ENCODE data around the gene NDUFA13.

NDUFA13 gene

DNA sequence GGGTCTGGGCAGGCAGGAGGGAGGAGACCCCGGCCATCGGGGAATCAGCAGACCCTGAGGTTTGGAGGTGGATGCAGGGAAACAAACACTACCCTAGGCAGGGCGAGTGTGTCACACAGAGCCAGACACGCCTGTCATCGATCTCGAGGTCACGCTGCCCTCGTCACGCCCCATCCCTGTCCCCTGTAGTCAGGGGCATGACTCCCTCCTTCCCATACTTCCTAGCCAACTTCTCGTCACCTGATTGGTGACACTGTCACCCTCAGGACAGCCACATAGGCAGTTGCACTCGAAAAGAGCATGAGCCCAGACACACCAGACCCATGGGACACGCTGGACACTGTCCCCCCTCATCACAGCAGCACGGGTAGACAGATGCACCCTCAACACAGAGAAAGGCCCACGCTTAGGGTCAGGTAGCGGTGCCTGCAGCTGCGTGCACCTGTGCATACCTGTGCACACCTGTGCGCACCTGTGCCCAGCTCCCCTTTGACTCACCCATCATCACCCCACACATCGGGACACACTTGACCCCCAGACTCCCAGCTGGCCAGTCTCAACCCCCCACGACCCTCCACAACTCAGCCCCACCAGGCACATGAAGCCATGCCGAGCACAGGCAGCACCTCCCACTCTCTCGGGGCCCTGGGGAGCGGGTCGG lies 33.9 kb downstream of the NDUFA13 start:
- no peak for DNase-seq

GRCh38 chr19:19550485-19550929 lies 34.5 kb downstream of the NDUFA13 start:
- no peak for DNase-seq

GRCh38 chr19:19550972-19551852 lies 35.2 kb downstream of the NDUFA13 start:
- DNase-seq, result no peak

DNA sequence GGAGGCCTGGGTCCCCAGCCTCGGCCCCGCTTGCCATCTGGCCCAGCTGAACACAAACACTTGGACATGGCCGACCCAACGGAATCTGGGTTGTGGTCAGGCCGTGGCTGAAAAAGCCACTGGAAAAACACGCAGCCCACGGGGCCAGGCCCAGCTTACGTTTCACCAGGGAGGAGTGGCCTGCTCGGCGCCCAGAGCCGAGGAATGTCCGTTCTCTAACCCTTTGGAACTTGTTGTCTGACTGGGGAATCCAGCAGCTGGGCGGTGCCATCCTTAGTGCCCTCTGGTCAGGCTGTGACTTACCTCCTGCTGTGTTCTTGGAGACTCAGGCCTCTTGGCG lies 35.8 kb downstream of the NDUFA13 start:
- DNase-seq, result no peak

- no peak for DNase-seq
Observed at GRCh38 chr19:19552798-19553197, 36.8 kb downstream of the NDUFA13 start.

DNA sequence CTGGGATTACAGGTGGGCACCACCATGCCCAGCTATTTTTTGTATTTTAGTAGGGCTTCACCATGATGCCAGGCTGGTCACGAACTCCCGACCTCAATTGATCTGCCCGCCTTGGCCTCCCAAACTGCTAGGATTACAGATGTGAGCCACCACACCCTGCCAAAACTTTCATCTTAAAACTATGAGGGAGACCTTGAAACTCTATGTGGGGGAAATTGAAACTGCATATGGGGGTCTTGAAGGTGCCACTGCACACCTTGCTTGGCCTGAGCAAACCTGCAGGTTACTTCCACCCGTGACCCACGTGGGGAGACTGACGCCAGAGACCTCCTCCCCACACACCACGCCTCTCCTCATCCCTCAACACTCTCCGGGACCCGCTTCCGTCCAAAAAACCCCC lies 37.6 kb downstream of the NDUFA13 start:
- no peak for DNase-seq

DNA sequence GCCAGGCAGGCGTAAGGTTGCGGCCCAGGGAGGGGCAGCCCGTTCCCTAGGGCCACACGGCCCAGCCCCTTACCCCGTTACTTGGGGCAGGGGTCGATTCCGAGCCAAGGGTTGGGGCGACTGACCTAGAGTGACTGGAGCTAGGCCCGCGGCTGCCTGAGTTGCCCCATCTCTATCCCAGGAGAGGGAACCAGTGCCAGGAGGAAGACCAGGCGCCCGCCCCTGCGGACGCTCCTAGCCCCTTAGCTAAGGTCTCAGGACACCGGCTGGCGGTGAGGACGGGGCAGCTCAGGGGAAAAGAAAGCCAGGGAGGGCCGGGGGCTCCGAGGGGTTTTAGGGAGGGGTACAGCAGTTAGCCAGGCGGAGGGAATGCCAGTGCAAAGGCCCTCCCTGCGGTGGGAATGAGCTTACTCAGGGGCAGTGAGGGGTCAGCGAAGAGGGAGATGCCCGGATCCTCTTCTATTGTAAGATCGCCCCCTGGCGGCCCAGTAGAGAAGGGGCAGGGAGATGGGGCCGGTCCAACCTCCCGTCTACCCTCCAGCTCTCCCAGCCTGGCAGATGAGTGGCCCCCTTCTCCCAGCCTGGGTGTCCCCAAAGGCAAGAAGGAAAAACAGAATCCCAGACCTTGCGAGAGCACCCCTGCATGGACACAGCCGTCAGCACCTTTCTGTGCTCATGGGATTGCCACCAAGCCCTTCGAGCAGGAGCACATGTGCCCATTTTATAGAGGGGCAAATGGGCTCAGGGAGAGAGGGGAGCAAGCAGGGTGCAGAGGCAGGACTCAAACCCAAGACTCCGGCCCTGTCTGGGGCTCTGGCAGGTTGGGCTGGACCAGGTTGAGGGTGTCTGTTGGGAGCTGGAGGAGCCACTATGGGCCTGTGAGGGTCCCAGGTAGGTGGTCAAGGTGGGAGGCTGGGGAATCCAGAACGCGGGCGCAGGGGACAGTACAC lies 38.3 kb downstream of the NDUFA13 start:
- peak in 3 of 4 experiments; percentile 14 to 43 (median 40) for DNase-seq

DNA sequence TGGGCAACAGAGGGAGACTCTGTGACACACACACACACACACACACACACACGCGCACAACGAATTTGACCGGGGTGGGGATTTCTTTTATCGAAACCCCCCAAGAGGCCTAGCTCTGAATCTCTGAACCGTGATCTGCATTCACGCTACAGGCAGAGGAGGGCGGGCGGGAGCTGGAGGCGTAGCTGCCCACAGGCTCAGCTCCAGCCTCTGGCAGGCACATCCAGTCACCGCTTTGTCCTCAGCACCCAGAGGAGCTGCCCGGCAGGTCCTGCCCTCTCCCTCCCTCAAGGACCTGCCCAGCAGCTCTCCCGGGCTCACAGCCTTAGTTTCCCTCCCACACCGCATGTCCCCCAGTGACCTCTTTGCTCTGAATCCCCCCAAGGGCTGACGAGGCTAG lies 42.0 kb downstream of the NDUFA13 start:
- DNase-seq, result no peak

DNA sequence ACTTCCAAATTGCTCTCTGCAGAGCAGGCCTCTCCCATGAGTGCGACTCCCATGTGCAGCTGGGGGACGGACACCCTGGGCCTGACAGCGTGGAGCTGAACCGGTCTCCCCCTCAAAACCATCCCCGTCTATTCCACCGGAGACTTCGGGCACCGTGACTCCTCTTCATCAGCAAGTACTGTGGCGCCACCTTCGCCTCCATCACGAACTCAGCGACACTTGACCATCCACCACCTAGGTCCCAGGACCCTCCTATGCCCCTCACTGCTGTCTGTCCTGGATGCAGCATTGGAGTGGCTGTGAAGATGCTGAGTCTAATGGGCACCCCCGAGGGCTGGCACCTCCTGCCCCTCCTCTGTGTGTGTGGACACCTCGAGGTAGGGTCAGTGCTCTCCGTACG lies 42.6 kb downstream of the NDUFA13 start:
- DNase-seq, result no peak

DNA sequence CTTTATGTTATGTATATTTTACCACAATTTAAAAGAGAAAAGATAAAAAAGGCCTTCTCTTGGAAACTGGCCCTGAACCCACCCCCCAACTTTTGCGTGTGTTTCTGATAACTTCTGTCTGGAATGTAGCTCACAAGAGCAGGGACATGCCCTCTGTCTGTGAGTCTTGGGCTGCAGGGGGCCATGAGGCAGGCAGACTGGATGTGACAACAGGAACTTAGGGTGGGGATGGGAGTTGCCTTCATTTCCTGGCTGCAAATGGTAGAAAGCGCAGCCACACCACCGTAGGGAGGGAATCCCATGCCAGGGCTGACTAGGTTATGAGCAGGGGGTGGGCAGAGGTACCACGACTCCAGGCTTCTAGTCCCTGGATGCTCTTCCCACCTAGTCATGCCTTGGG lies 43.9 kb downstream of the NDUFA13 start:
- no peak for DNase-seq

- DNase-seq, result no peak
Observed at GRCh38 chr19:19561946-19562664, 46.1 kb downstream of the NDUFA13 start.

DNA sequence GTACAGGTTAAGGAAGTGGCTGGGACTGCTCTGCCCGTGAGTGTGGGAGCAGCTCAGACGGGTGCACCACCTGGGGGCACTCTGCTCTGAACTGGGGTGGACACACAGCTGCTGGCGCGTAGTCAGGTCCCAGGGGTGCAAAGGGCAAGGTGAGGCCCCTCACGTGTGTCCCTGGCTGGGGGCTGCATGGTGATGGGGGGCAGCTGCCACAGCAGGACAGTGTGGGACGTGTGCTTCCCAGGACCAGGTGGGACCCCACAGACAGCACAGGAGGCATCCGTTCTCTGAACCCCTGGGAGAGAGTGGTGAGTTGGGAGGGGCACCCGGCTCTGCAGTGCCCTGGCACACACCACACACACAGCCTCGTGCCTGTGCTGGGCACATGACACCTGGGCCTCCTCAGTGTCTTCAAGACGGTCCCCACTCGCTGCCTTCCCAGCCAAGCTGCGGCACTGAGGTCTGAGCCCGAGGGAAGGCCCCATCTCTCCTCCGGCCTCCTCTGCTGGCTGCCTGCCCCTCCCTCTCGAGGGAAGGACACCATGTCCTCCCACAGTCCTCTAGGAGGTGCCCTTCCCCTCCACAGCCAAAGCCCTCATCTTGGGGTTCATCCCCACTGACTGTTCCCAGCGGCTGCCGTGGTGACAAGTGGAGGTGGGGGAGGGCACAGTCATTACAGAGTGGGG lies 46.8 kb downstream of the NDUFA13 start:
- no peak for DNase-seq

GRCh38 chr19:19563348-19563848 lies 47.4 kb downstream of the NDUFA13 start:
- DNase-seq, result no peak

- no peak for DNase-seq
Observed at GRCh38 chr19:19566306-19566705, 50.3 kb downstream of the NDUFA13 start.

GRCh38 chr19:19567391-19567790 lies 51.4 kb downstream of the NDUFA13 start:
- no peak for DNase-seq

GRCh38 chr19:19568802-19569756 lies 53.1 kb downstream of the NDUFA13 start:
- no peak for DNase-seq

GRCh38 chr19:19570571-19570970 lies 54.5 kb downstream of the NDUFA13 start:
- DNase-seq, result no peak

DNA sequence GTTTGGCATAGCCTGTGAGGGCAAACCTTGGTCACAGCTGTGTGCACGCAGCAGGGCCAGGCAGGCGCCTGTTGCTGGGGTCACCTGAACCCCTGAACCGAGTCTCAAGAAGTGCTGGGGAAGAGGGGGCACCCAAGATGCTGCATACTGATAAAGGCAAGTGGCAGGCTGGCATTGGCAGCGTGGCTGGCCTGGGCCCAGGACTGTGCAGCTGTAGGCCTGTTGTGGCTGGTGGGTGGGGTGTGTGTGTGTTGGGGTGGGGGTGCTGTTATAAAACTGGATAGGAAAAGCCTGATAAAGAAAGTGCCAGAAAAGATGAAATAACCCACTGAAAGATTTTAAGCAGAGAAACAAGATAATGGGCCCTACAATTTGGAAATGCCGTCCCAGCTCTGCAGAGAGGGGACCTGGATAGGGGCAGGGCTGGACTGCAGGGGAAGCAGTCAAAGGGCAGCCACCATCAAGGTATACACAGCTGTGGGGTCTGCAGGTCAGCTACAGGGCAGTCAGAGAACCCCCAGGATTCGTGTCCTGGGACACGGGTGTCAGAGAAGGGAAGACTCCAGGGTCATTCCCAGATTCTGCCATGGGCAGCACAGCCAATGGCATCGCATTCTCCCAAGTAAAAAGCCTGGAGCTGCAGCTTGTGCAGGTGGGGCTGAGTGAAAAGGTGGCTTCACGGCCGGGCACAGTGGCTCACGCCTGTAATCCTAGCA lies 55.2 kb downstream of the NDUFA13 start:
- no peak for DNase-seq

- no peak for DNase-seq
Observed at GRCh38 chr19:19575411-19575810, 59.4 kb downstream of the NDUFA13 start.

Data from activated CD4-positive, CD25-positive, alpha-beta regulatory T cell (primary cell).